Heart right ventricle (tissue), 16 donors: ENCODE data around the gene ZBTB46. TPM values are rescaled to one million over a fixed set of nuclear protein-coding genes. Genes with fewer than 3 reads are reported as not detected.
A peak's percentile ranks its signal among the peaks of the same experiment; 100 is the strongest.

Experiments
- ATAC-seq, 8 donors: fragments of 200-7000 bp; cut with Tn5 transposase; one replicate each; pipeline ENCODE4 v1.9.1; 2020; ENCODE audit warnings: mild to moderate bottlenecking in 8 of 8, moderate library complexity in 8 of 8, moderate number of reproducible peaks in 1 of 8
- DNase-seq, 2 donors: peaks; one replicate each; pipeline ENCODE4 v3.0.0-alpha.2; 2020
- H3K27ac ChIP-seq, 10 donors: fragments of 200-600 bp; sonication (generic) in 2 of 10; one replicate each; pipeline versions ENCODE4 v1.5.0 to v1.8.0; 2020 to 2022; ENCODE audit warnings: mild to moderate bottlenecking in 3 of 10
- H3K27me3 ChIP-seq, 7 donors: fragments of 200-600 bp; one replicate each; pipeline ENCODE4 v1.8.0; 2021 to 2022; ENCODE audit warnings: mild to moderate bottlenecking in 2 of 7
- H3K36me3 ChIP-seq, 9 donors: fragments of 200-600 bp; sonication (generic) in 1 of 9; one replicate each; pipeline versions ENCODE4 v1.5.0 to v1.8.0; 2020 to 2022; ENCODE audit warnings: mild to moderate bottlenecking in 2 of 9
- H3K4me1 ChIP-seq, 9 donors: fragments of 200-600 bp; sonication (generic) in 1 of 9; one replicate each; pipeline versions ENCODE4 v1.5.0 to v1.8.0; 2020 to 2022; ENCODE audit warnings: mild to moderate bottlenecking in 4 of 9
- H3K4me3 ChIP-seq, 10 donors: fragments of 200-600 bp; sonication (generic) in 2 of 10; one replicate each; pipeline versions ENCODE4 v1.5.0 to v1.8.0; 2020 to 2022; ENCODE audit warnings: mild to moderate bottlenecking in 7 of 10, moderate library complexity in 2 of 10
- H3K9me3 ChIP-seq, 11 donors: fragments of 200-600 bp in 10 of 11; sonication (generic) in 2 of 11; one replicate each; pipeline versions ENCODE4 v1.5.0 to v1.8.0; 2013 to 2022; ENCODE audit warnings: mild to moderate bottlenecking in 2 of 11, control low read depth in 1 of 11, moderate library complexity in 1 of 11
- WGBS, 2 donors: extraction: QIAGEN DNeasy Blood & Tissue Kit; methylation state at CpG; one replicate each; pipeline ENCODE4 v1.1.7; 2013; ENCODE audit warnings: inconsistent platforms in 1 of 2; 5-methylcytosine and 5-hydroxymethylcytosine counted together
- intact Hi-C, 10 donors: fragments of 100-400 bp; cut with DNase I; formaldehyde crosslinking; loops; one replicate each; pipeline versions ENCODE4 v1.11.1 to v1.14.2; 2022
- polyA plus RNA-seq, 2 donors: library from polyadenylated mRNA; stranded (reverse); fragments of 200-250 nt; gene quantifications; one replicate each; pipeline ENCODE4 v1.2.3, GENCODE V29; 2013
- total RNA-seq, 10 donors: library from RNA; stranded (reverse); fragmentation: NEBNext Ultra II Directional in 3 of 10; extraction: Animal tissue kit (Norgen Biotek cat#: 25700) in 3 of 10; gene quantifications; one replicate each; pipeline versions ENCODE4 v1.2.1 to v1.2.4, GENCODE V29; 2021 to 2023
- TF ChIP-seq, protein P1 (sequence below), 9 donors: fragments of 200-600 bp; sonication (generic) in 2 of 9; IDR thresholded peaks; one replicate each; pipeline versions ENCODE4 v1.5.0 to v1.8.0; 2021 to 2022; ENCODE audit warnings: antibody characterized with exemption in 9 of 9, mild to moderate bottlenecking in 5 of 9, moderate library complexity in 1 of 9
- donor health status: Arrhythmogenic right ventricular cardiomyopathy.
- donor health status: ischemic (EF 13 %, LVEDD 7.1; RV severe dilation, severe dysfunction).
- donor health status: healthy with polysubstance abuse.
- donor health status: DM: no; HTN: yes; CAD: no.
- donor health status: DM: no; HTN: no; CAD: no.
- donor health status: ischemic (EF 25% LVEDD 6.9; RV normal size, moderate dysfunction).
- donor health status: ischemic (EF 25% LVEDD 5.7; RV mildly dilated, moderate dysfunction).
- donor health status: healthy.
- donor health status: DM: yes; HTN: yes; CAD: no.
- donor health status: Ischemic cardiomyopathy.
- donor health status: ischemic (EF 35%, LVEDD 5.7; RV mildly dilated, moderate dysfunction).
- donor health status: nonischemic (EF 11% LVEDD 7.7; RV severe dilation, severe dysfunction).
- donor health status: DM: yes; HTN: yes; CAD: no.
- donor health status: PGD.
- donor health status: ischemic (EF 29% LVEDD 5.4; RV normal size, mild dysfunction).
- donor health status: nonischemic (EF 23%, LVEDD 6.1; RV moderate dilation, normal function).

The ZBTB46 gene
- total and polyA plus RNA-seq, 12 donors, result 5.6 to 25.4 (median 14.4) TPM

- TF ChIP-seq, protein P1, sequence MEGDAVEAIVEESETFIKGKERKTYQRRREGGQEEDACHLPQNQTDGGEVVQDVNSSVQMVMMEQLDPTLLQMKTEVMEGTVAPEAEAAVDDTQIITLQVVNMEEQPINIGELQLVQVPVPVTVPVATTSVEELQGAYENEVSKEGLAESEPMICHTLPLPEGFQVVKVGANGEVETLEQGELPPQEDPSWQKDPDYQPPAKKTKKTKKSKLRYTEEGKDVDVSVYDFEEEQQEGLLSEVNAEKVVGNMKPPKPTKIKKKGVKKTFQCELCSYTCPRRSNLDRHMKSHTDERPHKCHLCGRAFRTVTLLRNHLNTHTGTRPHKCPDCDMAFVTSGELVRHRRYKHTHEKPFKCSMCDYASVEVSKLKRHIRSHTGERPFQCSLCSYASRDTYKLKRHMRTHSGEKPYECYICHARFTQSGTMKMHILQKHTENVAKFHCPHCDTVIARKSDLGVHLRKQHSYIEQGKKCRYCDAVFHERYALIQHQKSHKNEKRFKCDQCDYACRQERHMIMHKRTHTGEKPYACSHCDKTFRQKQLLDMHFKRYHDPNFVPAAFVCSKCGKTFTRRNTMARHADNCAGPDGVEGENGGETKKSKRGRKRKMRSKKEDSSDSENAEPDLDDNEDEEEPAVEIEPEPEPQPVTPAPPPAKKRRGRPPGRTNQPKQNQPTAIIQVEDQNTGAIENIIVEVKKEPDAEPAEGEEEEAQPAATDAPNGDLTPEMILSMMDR (IDR thresholded peaks at IDR 0.05), result no peak
- Histone ChIP-seq H3K27me3 (peaks cover 0 to 4% (median 0%) of the 10 kb centered on the region in 7 donors), H3K4me3 (no peak overlapping the region), H3K4me1 (peaks cover 8 to 37% (median 20%) of the 10 kb centered on the region in 9 donors), H3K9me3 (no peaks in the 10 kb centered on the region), H3K36me3 (peaks cover 0 to 19% (median 3%) of the 10 kb centered on the region in 9 donors), H3K27ac (no peak overlapping the region)
- WGBS, 2 donors, result 94% methylated on average over 30 of the region's 30 CpGs
- DNase-seq (no peak), ATAC-seq (no peak)
- intact Hi-C loops, result no loop called here
Measured at GRCh38 chr20:63795178-63795830, 35.8 kb downstream of the ZBTB46 start.

- Histone ChIP-seq H3K27me3 (peaks cover 0 to 4% (median 0%) of the 10 kb centered on the region in 7 donors), H3K4me3 (no peak overlapping the region), H3K27ac (no peak overlapping the region), H3K4me1 (peaks cover 8 to 44% (median 26%) of the 10 kb centered on the region in 9 donors), H3K36me3 (peaks cover 0 to 26% (median 10%) of the 10 kb centered on the region in 9 donors), H3K9me3 (no peaks in the 10 kb centered on the region)
- DNase-seq, result no peak
- intact Hi-C loops, result loop anchor here in 1 of 10 donors (5.0 kb wide), 1 partner anchor 33 kb away; no protein-coding TSS in a partner anchor
- 90 to 94% methylated on average over 14 of the region's 14 CpGs for WGBS, 2 donors
- no peak for ATAC-seq
- TF ChIP-seq, protein P1 (IDR thresholded peaks at IDR 0.05), result no peak
Measured at GRCh38 chr20:63794614-63795013, 36.5 kb downstream of the ZBTB46 start.

GRCh38 chr20:63792866-63793265 lies 38.2 kb downstream of the ZBTB46 start:
- TF ChIP-seq, protein P1 (IDR thresholded peaks at IDR 0.05), result no peak
- no peaks in the 10 kb centered on the region for H3K9me3 ChIP-seq
- ATAC-seq, result peak in 4 of 8 donors; percentile 6 to 23 (median 18)
- peak overlapping the region in 5 of 10 donors; percentile 16 to 84 (median 76) for H3K27ac ChIP-seq
- peaks cover 6 to 62% (median 41%) of the 10 kb centered on the region in 9 donors for H3K4me1 ChIP-seq
- peaks cover 0 to 38% (median 18%) of the 10 kb centered on the region in 9 donors for H3K36me3 ChIP-seq
- H3K4me3 ChIP-seq, result no peak overlapping the region
- H3K27me3 ChIP-seq, result peaks cover 0 to 4% (median 0%) of the 10 kb centered on the region in 7 donors
- 61 to 67% methylated on average over 20 of the region's 20 CpGs for WGBS, 2 donors
- intact Hi-C loops, result loop anchor here in 1 of 10 donors (5.0 kb wide), 1 partner anchor 34 kb away; no protein-coding TSS in a partner anchor
- DNase-seq, result no peak

- TF ChIP-seq, protein P1 (IDR thresholded peaks at IDR 0.05), result no peak
- H3K9me3 ChIP-seq, result no peaks in the 10 kb centered on the region
- H3K36me3 ChIP-seq, result peaks cover 0 to 45% (median 21%) of the 10 kb centered on the region in 9 donors
- peak; percentile 64 to 66 for DNase-seq
- intact Hi-C loops, result loop anchor here in 1 of 10 donors (5.0 kb wide), 1 partner anchor 36 kb away; no protein-coding TSS in a partner anchor
- 10 to 22% methylated on average over 23 of the region's 23 CpGs for whole genome bisulfite sequencing, 2 donors
- peaks cover 18 to 74% (median 54%) of the 10 kb centered on the region in 9 donors for H3K4me1 ChIP-seq
- H3K4me3 ChIP-seq, result peak overlapping the region in 2 of 10 donors; percentile 12 to 15
- peak in 7 of 8 donors; percentile 19 to 55 (median 37) for ATAC-seq
- peaks cover 0 to 4% (median 0%) of the 10 kb centered on the region in 7 donors for H3K27me3 ChIP-seq
- peak overlapping the region; percentile 22 to 84 (median 77) for H3K27ac ChIP-seq
Measured at GRCh38 chr20:63791497-63792156, 39.4 kb downstream of the ZBTB46 start.
